OCI-LY3 (cell line): Measurements from ENCODE around the gene MUL1.
"Not testable (repeated sequence)": the region's sequence is repeated elsewhere in the genome, so short reads cannot be mapped to it uniquely, and the experiment has no call there.

Source experiments
- H2AFZ ChIP-seq: fragments of 200-600, 300-600 bp; shearing (Covaris generic); 2 replicates; pipeline ENCODE4 v1.6.0; 2014; ENCODE audit warnings: antibody characterized with exemption, low read depth, low read length
- H3K27ac ChIP-seq: fragments of 200-600, 300-600 bp; sonication (generic); 2 replicates; pipeline ENCODE4 v1.5.1; 2014; ENCODE audit warnings: mild to moderate bottlenecking, low read length, moderate library complexity, mixed read lengths
- H3K27me3 ChIP-seq: fragments of 200-600, 300-600 bp; sonication (generic); 2 replicates; pipeline ENCODE4 v1.6.1; 2014; ENCODE audit warnings: low read depth, low read length, mixed read lengths
- H3K36me3 ChIP-seq: fragments of 200-600, 300-600 bp; sonication (generic); replicated peaks from 2 replicates; pipeline ENCODE3; 2014; ENCODE audit warnings: low read depth, low read length, mixed read lengths
- H3K4me1 ChIP-seq: fragments of 300-600, 200-600 bp; sonication (generic); 2 replicates; pipeline ENCODE4 v1.6.1; 2014; ENCODE audit warnings: low read length, mixed read lengths
- H3K4me2 ChIP-seq: fragments of 200-600, 300-600 bp; sonication (generic); 2 replicates; pipeline ENCODE4 v1.6.1; 2014; ENCODE audit warnings: low read length, mixed read lengths
- H3K4me3 ChIP-seq: fragments of 300-600, 200-600 bp; sonication (generic); 2 replicates; pipeline ENCODE4 v1.5.1; 2014; ENCODE audit warnings: antibody characterized with exemption, mild to moderate bottlenecking, low read length, moderate library complexity
- H3K79me2 ChIP-seq: fragments of 300-600, 200-600 bp; shearing (Covaris generic); 2 replicates; pipeline ENCODE4 v1.6.1; 2014; ENCODE audit warnings: mild to moderate bottlenecking, low read length, mixed read lengths
- H3K9ac ChIP-seq: fragments of 300-600, 200-600 bp; shearing (Covaris generic); 2 replicates; pipeline ENCODE4 v1.6.0; 2014; ENCODE audit warnings: mild to moderate bottlenecking, low read length, moderate library complexity
- H3K9me3 ChIP-seq: fragments of 200-600, 300-600 bp; shearing (Covaris generic); 2 replicates; pipeline ENCODE4 v1.6.1; 2014; ENCODE audit warnings: low read length, mixed read lengths; ENCODE audit not compliant: insufficient read depth
- H4K20me1 ChIP-seq: fragments of 200-600, 300-600 bp; sonication (generic); 2 replicates; pipeline ENCODE4 v1.6.1; 2016; ENCODE audit warnings: low read length, mixed read lengths; ENCODE audit not compliant: insufficient read depth
- EZH2phosphoT487 ChIP-seq: fragments of 200-600 bp; shearing (Covaris generic); IDR thresholded peaks from 2 replicates; pipeline ENCODE4 v1.6.1; 2018; ENCODE audit warnings: antibody characterized with exemption, mixed run types, low read depth
- TF ChIP-seq, protein P1 (sequence below): fragments of 200-600, 300-600 bp; sonication (generic); IDR thresholded peaks from 2 replicates; pipeline ENCODE4 v1.5.1; 2014; ENCODE audit warnings: antibody characterized with exemption, low read length, low read depth

The MUL1 gene

DNA sequence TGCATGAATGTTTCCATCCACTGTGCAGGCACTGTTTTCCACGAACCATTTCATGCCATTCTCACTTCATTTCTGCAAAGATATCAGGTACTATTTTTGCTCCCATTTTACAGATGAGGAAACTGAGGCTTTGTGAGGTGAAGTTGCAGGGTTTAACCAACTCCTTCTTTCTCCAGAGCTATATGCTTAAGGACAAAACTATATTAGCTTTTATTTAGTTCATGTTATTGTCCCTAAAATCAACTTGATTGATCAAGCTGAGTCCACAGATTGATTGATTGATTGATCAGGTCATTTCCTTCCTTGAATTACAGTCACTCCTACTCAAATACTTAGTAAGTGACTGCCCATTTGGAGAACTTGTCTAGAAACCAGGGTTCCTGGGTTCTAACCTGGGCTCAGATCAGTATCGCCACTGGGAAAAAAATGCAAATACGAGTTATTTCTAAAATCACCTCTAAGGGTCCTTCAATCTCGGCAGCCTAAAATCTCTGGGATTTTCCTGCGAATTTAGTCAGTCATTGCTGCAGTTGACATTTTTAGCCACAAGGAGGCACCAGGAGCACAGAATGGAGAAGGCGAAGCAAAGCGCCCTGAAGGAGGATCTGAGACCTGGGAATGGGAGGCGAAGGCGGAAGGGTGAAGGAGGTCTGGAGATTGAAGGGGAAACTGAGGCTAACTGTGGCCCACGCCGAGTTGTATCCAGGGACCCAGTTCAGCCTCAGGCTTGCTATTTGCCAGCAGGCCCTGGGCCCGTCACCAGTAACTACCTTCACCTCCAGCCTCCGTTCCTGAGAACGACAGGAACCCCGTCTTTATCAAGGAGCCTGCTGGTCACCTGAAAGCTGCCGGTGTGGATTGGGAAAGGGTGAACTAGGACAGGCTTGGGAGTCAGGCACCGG lies 14.3 kb upstream of the MUL1 start:
- Histone ChIP-seq H3K27ac (no peak overlapping the region), H3K79me2 (no peaks in the 10 kb centered on the region), H3K27me3 (no peaks in the 10 kb centered on the region), H3K9ac (0 out of 2 replicates have a peak overlapping the region, but pooled peaks have one; percentile 20), H4K20me1 (no peaks in the 10 kb centered on the region), H3K4me1 (peaks cover 3% of the 10 kb centered on the region; the same call in 1 of the 2 replicates), H3K4me2 (peak overlapping the region; percentile 77), H3K4me3 (peak overlapping the region; percentile 69), H2AFZ (peak overlapping the region; percentile 93), H3K9me3 (no peaks in the 10 kb centered on the region), H3K36me3 (no peaks in the 10 kb centered on the region)
- TF ChIP-seq EZH2phosphoT487 = no peak
- TF ChIP-seq, protein P1, sequence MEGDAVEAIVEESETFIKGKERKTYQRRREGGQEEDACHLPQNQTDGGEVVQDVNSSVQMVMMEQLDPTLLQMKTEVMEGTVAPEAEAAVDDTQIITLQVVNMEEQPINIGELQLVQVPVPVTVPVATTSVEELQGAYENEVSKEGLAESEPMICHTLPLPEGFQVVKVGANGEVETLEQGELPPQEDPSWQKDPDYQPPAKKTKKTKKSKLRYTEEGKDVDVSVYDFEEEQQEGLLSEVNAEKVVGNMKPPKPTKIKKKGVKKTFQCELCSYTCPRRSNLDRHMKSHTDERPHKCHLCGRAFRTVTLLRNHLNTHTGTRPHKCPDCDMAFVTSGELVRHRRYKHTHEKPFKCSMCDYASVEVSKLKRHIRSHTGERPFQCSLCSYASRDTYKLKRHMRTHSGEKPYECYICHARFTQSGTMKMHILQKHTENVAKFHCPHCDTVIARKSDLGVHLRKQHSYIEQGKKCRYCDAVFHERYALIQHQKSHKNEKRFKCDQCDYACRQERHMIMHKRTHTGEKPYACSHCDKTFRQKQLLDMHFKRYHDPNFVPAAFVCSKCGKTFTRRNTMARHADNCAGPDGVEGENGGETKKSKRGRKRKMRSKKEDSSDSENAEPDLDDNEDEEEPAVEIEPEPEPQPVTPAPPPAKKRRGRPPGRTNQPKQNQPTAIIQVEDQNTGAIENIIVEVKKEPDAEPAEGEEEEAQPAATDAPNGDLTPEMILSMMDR = peak; percentile 84

DNA sequence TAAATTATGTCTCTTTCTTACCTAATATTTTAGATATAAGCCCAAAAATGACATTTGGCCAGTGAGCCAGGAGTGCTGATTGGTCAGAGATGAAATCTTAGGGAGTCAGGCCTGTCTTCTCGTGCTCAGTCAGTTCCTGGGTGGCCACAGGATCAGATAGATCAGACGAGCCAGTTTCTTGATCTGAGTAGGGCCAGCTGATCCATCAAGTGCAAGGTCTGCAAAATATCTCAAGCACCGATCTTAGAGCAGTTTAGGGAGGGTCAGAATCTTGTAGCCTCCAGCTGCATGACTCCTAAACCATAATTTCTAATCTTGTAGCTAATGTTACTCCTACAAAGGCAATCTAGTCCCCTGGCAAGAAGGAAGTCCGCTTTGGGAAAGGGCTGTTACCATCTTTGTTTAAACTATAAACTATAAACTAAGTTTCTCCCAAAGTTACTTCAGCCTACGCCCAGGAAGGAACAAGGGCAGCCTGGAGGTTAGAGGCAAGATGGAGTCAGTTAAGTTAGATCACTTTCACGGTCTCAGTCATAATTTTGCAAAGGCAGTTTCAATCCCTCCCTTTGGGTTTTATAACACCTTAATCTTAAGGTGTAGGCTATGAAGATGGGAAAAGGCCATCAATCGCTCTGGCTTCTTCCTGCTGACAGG lies 11.8 kb upstream of the MUL1 start:
- H3K27ac ChIP-seq, H4K20me1 ChIP-seq, H3K79me2 ChIP-seq, H3K9me3 ChIP-seq, H3K4me3 ChIP-seq, H3K36me3 ChIP-seq, H3K9ac ChIP-seq, H3K27me3 ChIP-seq, H3K4me1 ChIP-seq, H3K4me2 ChIP-seq, H2AFZ ChIP-seq: not testable (repeated sequence)

- peak overlapping the region; percentile 37 for H3K4me2 ChIP-seq
- H3K4me1 ChIP-seq = peaks cover 23% of the 10 kb centered on the region
- H4K20me1 ChIP-seq = no peaks in the 10 kb centered on the region
- H3K36me3 ChIP-seq = no peaks in the 10 kb centered on the region
- peak overlapping the region; percentile 13; the same call in 1 of the 2 replicates for H3K27ac ChIP-seq
- no peaks in the 10 kb centered on the region for H3K27me3 ChIP-seq
- peaks cover 12% of the 10 kb centered on the region for H3K79me2 ChIP-seq
- H3K4me3 ChIP-seq = no peak overlapping the region
- H3K9ac ChIP-seq = no peak overlapping the region
- H3K9me3 ChIP-seq = no peaks in the 10 kb centered on the region
- TF ChIP-seq, protein P1 = no peak
- no peak for TF ChIP-seq EZH2phosphoT487
- H2AFZ ChIP-seq = no peak overlapping the region
These were observed 3.8 kb upstream of the MUL1 start for GRCh38 chr1:20511518-20512428.

GRCh38 chr1:20508411-20508771 lies 440 bp upstream of the MUL1 start:
- TF ChIP-seq, protein P1 = no peak
- TF ChIP-seq EZH2phosphoT487 = no peak
- Histone ChIP-seq H4K20me1 (no peaks in the 10 kb centered on the region), H3K27me3 (no peaks in the 10 kb centered on the region), H3K4me3 (peak overlapping the region; percentile 94), H3K36me3 (no peaks in the 10 kb centered on the region), H3K27ac (no peak overlapping the region), H3K9ac (peak overlapping the region; percentile 47), H2AFZ (peak overlapping the region; percentile 51), H3K79me2 (peaks cover 24% of the 10 kb centered on the region), H3K4me1 (peaks cover 16% of the 10 kb centered on the region), H3K4me2 (peak overlapping the region; percentile 54), H3K9me3 (no peaks in the 10 kb centered on the region)
